HG03457 (cell line): ENCODE results near the gene MIPEP.

Source experiments
- ATAC-seq: cut with Tn5 transposase; IDR thresholded peaks from one replicate; pipeline ENCODE4 v1.9.1; 2021; ENCODE audit warnings: moderate number of reproducible peaks; ENCODE audit not compliant: unreplicated experiment

The MIPEP gene

GRCh38 chr13:23811366-23812062, 77.7 kb downstream of the MIPEP start:
- no peak for ATAC-seq

DNA sequence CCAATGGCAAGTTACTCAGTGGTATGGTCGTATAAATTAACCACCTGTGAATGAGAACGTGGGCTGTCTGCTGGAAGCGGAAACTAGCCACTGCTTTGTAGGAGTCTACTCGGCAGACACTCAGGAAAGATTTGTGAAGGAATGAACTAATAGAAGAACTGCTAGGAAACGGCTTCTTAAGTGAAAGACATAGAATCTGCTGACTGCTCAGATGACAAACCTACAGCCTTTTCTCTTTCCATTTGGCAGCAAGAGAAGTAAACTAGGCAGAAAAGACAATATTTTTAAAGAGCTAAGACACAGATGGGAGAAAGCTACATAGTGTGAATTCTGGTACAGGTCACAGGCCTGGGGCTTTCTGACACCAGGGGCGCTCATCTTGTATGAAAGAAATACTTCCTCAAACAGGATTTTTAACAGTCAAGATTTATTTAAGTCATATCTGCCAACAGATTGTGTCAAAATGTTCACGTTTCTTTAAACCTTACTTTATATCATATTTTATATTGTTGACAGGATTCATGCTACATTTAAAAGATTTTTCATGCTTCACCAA, 78.4 kb downstream of the MIPEP start:
- no peak for ATAC-seq

DNA sequence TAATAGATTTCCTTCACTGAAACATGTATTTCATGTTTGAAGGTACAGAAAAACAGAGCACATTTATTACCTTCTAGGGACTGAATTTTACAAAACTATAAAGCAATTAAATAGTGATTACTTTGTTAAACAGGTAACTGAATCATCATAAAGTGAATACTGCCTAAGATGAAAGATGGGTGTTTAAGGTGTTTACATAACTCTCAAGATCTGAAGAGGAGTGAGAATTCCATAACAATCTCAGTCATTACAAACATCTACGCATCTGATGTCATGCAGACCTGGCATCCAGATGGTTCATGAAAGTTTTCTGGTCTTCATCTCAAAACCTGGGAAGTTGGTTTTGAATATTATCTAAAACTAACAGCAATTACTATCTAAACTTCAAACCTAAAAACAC, 80.4 kb downstream of the MIPEP start:
- no peak for ATAC-seq

DNA sequence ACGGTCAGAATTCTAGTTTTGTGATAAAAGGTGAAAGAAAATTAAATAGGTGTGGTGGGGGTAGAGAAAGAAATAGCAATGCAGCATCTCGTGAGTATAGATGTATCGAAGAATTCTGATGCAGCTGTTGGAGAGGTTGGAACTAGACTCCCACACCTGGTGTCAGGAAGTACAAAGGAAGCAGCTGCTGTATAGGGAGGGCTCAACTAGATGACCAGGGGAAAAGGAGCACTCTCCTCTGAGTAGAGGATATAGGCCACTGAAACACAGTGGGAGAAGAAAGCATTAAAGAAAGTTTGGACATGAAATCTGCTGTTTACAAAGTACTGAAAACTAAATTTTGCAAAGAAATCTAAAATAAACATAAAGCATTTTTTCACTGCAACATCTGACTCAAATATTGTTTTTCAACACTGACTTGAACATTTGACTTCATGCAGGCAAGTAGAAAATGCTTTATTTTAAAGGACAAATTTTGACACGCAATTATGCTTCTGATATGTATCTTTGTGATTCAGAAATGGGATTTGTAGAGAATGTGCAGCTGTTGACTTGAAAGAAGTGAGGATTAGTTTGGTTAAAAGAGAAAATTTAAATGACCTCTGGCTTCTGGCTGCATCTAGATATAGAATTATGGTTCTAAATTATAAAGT, 82.2 kb downstream of the MIPEP start:
- peak; percentile 17 for ATAC-seq

GRCh38 chr13:23805821-23806220, 83.4 kb downstream of the MIPEP start:
- no peak for ATAC-seq

DNA sequence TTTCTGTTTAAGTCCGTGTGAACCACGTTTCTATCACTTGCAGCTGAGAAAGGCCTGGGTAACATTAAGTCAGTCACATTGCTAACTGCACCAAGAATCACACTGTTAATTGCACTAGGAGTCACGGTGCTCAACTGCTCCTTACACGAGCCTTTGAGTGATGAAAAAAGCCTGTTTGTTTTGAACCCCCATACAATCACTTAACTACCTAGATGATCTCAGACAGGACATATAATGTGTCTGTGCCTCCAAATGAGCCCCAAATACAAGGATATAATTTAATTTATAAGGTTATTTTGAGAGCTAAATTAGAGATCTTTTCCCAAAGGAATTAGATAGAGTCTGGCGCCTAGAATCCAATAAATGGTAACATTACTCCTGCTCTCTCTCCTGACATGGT, 84.1 kb downstream of the MIPEP start:
- no peak for ATAC-seq

DNA sequence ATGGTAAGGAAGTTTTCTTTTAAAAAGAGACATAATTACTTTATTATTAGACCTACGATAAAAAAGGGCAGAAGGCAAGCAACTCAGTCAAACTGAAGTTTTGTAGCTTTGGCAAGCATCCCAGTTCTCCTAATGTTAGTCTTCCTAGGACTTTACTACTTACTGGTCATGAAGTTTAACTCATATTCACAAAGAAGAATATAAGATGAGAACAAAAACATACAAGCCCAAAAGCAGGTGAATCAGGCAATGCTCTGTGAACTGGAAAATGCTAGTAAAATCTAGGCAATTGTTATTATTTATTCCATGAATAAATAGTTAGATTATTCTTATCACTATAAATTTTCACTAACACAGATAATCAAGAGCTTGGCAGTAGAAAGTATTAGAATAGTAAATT, 85.0 kb downstream of the MIPEP start:
- ATAC-seq: no peak

DNA sequence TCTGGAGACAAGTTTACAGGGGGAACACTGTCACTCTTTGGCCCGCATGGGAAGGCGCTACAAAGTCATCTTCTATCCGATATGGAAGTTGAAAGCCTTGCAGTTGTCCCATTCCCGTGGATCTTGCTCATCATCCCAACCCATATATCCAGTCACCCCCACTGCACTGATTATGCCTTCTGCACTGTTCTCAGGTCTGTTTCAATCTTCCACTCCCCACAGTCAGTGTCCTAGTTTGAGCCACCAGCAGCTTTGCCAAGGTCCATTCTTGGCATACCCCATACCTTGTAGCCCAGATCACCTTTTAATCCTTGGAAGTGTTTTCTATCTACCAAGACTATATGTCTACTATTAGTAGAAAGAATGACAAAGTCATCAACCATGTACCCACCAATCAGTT, 88.1 kb downstream of the MIPEP start:
- no peak for ATAC-seq

GRCh38 chr13:23799945-23800344, 89.3 kb downstream of the MIPEP start:
- peak; percentile 71 for ATAC-seq

DNA sequence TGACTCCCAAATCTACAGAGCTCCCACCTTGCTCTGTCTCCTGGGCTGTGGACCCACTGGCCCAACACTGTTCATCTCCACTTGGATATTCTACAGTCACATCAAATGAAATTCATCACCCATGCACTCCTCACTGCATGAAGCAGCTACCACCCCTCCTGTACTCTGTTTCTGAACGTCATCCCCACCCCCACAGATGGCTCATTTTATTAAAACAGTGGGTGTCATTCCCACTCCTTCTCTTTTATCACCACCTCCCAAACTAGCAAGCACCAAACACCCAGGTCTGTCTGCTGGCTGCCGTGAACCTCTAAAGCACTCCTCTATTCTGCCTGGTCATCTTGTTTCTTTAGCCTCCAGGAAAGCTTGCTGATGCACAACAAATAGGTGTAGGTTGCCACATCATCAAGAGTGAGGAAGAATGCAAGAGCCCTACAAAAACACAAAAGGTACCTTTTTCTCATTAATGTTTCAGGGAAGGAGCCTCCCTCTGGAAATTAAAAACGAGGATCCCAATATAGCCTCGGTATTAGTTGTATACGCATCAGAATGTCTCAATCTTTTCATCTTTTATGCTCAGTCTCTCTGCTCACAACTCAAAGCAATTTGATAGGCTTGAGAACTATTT, 91.8 kb downstream of the MIPEP start:
- ATAC-seq: no peak

DNA sequence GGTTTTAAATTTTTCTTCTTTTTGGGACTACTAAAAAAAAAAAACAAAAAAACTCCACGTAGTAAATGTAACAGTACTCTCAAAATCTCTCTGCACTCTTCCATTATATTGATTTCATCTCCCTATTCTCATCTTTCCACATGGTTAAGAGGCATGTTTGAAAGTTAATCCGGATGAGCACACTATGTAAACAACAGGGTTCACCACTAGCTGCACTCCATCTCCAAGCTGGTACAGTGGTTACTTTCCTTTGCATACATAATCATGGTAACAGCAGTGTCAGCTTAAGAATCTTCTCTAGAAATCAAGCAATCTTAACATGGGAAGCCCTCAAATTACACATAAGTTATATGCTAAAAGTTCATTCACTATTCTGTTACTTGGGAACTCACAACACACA, 92.6 kb downstream of the MIPEP start:
- ATAC-seq: no peak

GRCh38 chr13:23794267-23795161, 94.7 kb downstream of the MIPEP start:
- peak; percentile 48 for ATAC-seq

DNA sequence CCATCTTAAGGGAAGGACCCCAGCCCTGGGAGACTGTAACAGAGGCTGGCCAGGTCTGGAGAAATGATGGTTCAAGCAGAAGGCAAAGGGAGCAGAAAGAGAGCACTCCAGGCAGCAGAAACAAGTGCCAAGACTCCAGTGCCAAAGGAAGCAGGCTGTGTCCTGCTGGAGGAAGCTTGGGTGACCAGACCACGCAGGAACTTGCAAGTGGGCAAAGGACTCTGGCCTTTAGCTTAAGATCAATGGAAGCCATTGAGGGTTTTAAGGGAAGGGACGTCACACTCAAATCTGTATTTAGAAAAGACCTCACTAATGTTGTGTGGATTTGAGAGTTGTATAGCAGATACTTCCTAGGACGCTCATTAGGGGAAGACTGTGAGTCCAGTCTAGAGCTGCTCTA, 95.5 kb downstream of the MIPEP start:
- no peak for ATAC-seq

- ATAC-seq: no peak
Observed at GRCh38 chr13:23792680-23793079, 96.5 kb downstream of the MIPEP start.

DNA sequence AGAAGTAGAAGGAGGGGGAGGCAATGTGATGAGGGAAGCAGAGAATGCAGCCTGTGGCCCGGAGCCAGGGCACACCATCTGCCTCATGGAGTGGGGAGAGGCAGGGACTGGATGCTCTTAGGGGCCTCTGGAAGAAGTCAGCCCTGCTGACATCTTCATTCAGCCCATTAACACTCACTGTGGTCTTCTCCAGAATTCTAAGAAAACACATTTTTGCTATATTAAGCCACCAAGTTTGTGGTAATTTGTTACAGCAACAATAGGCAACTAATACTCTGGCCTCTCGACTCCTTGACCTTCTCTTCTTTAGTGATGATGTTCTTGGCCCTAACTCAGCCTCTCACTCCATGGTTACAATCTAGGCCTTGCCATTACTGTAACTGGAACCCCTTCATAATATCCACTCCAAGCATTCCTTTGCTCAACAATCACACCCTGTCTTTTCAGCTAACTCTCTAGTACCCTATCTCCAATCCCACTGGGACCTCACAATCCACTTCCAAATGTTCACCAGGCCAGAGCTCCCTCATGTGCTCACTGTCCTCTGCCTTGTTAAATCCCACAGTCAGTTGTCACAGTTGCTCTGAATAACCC, 98.5 kb downstream of the MIPEP start:
- no peak for ATAC-seq

GRCh38 chr13:23789576-23790346, 99.4 kb downstream of the MIPEP start:
- no peak for ATAC-seq

DNA sequence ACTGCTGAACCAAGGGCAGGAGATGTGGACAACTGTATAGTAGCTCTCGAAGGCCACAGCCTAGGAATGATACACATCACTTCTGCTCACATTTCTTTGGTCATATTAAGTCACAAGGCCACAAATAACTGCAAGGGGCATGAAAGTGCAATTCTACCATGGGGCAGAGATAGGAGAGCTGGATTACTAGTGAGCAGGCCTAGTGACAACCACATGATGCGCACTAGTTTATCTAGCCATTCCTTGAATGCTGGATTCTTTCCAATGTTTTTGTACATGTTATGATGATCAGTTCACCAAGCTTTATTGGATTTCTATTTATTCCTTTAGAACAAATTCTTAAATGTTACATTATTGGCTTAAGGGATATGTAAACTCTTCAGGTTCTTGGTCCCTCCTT, 100.7 kb downstream of the MIPEP start:
- ATAC-seq: no peak

GRCh38 chr13:23787464-23787863, 101.7 kb downstream of the MIPEP start:
- no peak for ATAC-seq

GRCh38 chr13:23786607-23787006, 102.6 kb downstream of the MIPEP start:
- no peak for ATAC-seq

DNA sequence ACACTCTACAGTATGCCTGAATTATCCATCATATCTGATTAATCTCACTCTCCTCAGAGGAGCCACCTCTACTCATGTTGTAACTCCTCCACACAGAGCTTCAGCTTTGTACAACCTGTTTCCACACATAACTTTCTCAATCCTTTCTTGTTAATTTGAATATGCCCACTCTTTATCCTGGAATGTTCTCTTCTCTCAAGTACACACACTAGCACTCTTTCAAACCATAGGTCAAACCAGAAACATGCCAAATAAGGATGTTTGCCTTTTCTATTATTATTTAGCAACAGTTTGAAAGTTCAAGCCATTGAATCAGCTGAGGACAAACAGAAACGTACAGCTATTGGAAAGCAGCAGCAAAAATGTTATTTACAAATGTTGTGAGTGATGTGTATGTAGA, 110.3 kb downstream of the MIPEP start:
- no peak for ATAC-seq
